Measurements from ENCODE around the gene ECE1.

GRCh38 chr1:21283524-21283923, 6.7 kb downstream of the ECE1 start:
- TF ChIP-seq CTCF (IDR thresholded peaks at IDR 0.05; ENCODE audit: extremely low read depth in 1 of 2, insufficient read depth in 1 of 2, low read depth in 1 of 2, low read length in 2 of 2) (no peak), MAX (IDR thresholded peaks at IDR 0.05; ENCODE audit: insufficient read depth, insufficient read length) (no peak), EZH2 (IDR thresholded peaks at IDR 0.05; ENCODE audit: borderline replicate concordance, low read depth, low read length, severe bottlenecking) (no peak)
